ENCODE data around the gene EPHB1. TPM values are rescaled to one million over a fixed set of nuclear protein-coding genes. Genes with fewer than 3 reads are reported as not detected.
"Not testable (repeated sequence)": the region's sequence is repeated elsewhere in the genome, so short reads cannot be mapped to it uniquely, and the experiment has no call there.

The EPHB1 gene
- total RNA-seq, 1 donor from 2014 or later, result 3.8 TPM

DNA sequence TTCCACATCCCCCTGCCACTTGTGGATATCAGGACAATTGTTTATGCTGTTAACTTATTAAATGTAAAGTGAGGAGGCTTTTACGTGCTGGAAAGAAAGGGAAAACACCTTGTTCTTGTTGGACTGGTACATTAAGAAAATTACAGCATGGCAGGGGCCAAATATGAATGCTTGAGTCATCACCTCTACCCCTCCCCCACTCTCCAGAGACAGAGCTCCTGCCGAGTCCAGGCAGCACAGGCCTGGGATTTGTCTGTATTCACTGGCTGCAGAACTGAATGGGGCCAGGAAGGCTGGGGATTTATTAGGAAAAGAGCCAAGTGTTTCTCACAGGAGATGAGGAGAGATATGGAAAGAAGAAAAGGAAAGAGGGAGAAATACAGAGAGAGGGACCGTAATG is 308.9 kb downstream of the EPHB1 start:
- Mint-ChIP-seq H3K27ac (no peak overlapping the region), H3K4me3 (no peak overlapping the region), H3K4me1 (no peaks in the 10 kb centered on the region), H3K27me3 (no peaks in the 10 kb centered on the region), H3K36me3 (ENCODE audit: low read depth) (no peaks in the 10 kb centered on the region), H3K9me3 (no peaks in the 10 kb centered on the region)
- DNase-seq (no peak), ATAC-seq (ENCODE audit: low read depth) (no peak)
- intact Hi-C loops (cut with micrococcal nuclease), result no loop called here
- TF ChIP-seq CTCF (IDR thresholded peaks at IDR 0.05), result no peak
- ChIA-PET POLR2A (no interaction called here), CTCF (no interaction called here)

GRCh38 chr3:135106445-135106844 is 311.4 kb downstream of the EPHB1 start:
- no peaks in the 10 kb centered on the region for H3K9me3 Mint-ChIP-seq
- no peaks in the 10 kb centered on the region for H3K27me3 Mint-ChIP-seq
- TF ChIP-seq CTCF (IDR thresholded peaks at IDR 0.05), result no peak
- no peak overlapping the region for H3K4me3 Mint-ChIP-seq
- intact Hi-C loops (cut with micrococcal nuclease), result no loop called here
- no peaks in the 10 kb centered on the region for H3K36me3 Mint-ChIP-seq (ENCODE audit: low read depth)
- no peaks in the 10 kb centered on the region for H3K4me1 Mint-ChIP-seq
- CTCF ChIA-PET, result no interaction called here
- DNase-seq, result no peak
- H3K27ac Mint-ChIP-seq, result no peak overlapping the region
- POLR2A ChIA-PET, result no interaction called here
- no peak for ATAC-seq (ENCODE audit: low read depth)

DNA sequence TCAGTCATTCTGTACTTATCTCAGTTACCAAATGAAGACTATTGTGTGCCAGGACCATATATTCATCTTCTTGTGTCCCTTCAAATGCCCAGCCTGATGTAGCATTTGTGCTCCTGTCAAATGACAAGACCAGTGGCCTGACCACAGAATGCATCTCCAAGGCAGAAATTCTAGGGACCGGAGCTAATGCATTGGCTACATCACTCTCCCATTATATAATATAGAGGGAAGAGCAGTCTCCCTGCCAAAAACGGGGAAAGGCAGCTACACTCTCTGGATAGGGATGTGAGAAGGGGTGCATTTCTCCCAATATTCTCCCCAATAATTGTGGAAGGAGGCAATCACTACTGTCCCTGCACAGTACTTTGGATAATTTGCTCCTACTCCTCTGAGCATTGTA is 312.0 kb downstream of the EPHB1 start:
- no peak for ATAC-seq (ENCODE audit: low read depth)

DNA sequence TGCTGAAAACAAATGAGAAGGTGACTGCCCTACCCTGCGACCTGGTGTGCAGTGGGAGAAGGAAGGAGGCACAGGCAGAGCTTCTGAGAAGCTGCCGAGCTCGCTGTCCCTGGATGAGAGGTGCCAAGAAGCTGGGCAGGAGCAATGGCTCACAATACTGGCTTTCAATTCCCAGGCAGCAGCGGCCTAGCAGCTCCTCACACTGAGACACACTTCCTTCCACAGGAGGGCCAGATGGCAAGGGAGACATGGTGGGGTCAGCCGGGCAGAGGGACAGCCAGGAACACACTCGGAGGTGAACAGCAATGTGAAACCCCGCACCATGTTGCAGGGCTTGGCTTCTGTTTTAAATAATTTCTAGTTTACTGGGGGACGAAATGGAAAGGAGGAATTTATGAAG is 314.6 kb downstream of the EPHB1 start:
- POLR2A ChIA-PET, result no interaction called here
- no peaks in the 10 kb centered on the region for H3K4me1 Mint-ChIP-seq
- CTCF ChIA-PET, result no interaction called here
- no peak overlapping the region for H3K4me3 Mint-ChIP-seq
- no peaks in the 10 kb centered on the region for H3K27me3 Mint-ChIP-seq
- H3K36me3 Mint-ChIP-seq (ENCODE audit: low read depth), result no peaks in the 10 kb centered on the region
- ATAC-seq (ENCODE audit: low read depth) (no peak), DNase-seq (no peak)
- TF ChIP-seq CTCF (IDR thresholded peaks at IDR 0.05), result no peak
- H3K27ac Mint-ChIP-seq, result no peak overlapping the region
- no peaks in the 10 kb centered on the region for H3K9me3 Mint-ChIP-seq
- intact Hi-C loops (cut with micrococcal nuclease), result no loop called here

More for the DNA sequence above, 312.0 kb downstream of the EPHB1 start:
- H3K27ac Mint-ChIP-seq, result no peak overlapping the region
- no peak overlapping the region for H3K4me3 Mint-ChIP-seq
- TF ChIP-seq CTCF (IDR thresholded peaks at IDR 0.05), result no peak
- no peaks in the 10 kb centered on the region for H3K27me3 Mint-ChIP-seq
- H3K36me3 Mint-ChIP-seq (ENCODE audit: low read depth), result no peaks in the 10 kb centered on the region
- CTCF ChIA-PET, result no interaction called here
- H3K4me1 Mint-ChIP-seq, result no peaks in the 10 kb centered on the region
- no peak for DNase-seq
- H3K9me3 Mint-ChIP-seq, result no peaks in the 10 kb centered on the region
- POLR2A ChIA-PET, result no interaction called here
- intact Hi-C loops (cut with micrococcal nuclease), result no loop called here

- POLR2A ChIA-PET; H3K4me3 Mint-ChIP-seq; H3K9me3 Mint-ChIP-seq; H3K4me1 Mint-ChIP-seq; intact Hi-C loops (cut with micrococcal nuclease); CTCF ChIA-PET; H3K36me3 Mint-ChIP-seq (ENCODE audit: low read depth); ATAC-seq (ENCODE audit: low read depth); DNase-seq; H3K27me3 Mint-ChIP-seq; H3K27ac Mint-ChIP-seq: not testable (repeated sequence)
Measured at GRCh38 chr3:135114551-135114950, 319.5 kb downstream of the EPHB1 start.

DNA sequence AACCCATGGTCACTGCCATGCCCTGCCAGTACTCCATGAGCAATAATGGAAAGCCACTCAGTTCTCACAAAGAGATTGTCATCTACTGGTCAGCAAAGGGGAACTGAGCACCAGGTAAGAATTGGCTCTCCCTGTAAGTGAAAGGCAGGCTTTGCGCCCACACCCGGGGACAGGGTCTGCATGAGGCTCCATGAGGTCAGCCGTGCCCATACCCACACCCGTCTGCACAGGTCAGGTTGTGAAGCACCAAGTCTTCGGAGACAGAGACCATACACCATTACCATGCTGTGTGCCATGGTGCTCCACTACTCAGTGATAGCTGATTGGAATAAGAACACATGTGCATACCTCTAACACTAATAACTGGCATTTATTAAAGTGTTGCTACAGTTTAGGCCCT is 322.9 kb downstream of the EPHB1 start:
- H3K9me3 Mint-ChIP-seq, result no peaks in the 10 kb centered on the region
- intact Hi-C loops (cut with micrococcal nuclease), result no loop called here
- TF ChIP-seq CTCF (IDR thresholded peaks at IDR 0.05), result no peak
- no peak overlapping the region for H3K27ac Mint-ChIP-seq
- ATAC-seq (ENCODE audit: low read depth) (no peak), DNase-seq (no peak)
- no peaks in the 10 kb centered on the region for H3K36me3 Mint-ChIP-seq (ENCODE audit: low read depth)
- POLR2A ChIA-PET, result no interaction called here
- H3K4me1 Mint-ChIP-seq, result no peaks in the 10 kb centered on the region
- CTCF ChIA-PET, result no interaction called here
- no peaks in the 10 kb centered on the region for H3K27me3 Mint-ChIP-seq
- no peak overlapping the region for H3K4me3 Mint-ChIP-seq
